Body of pancreas (tissue), 4 donors: ENCODE data around the gene RHBDL1.

Experiments used
- POLR2A ChIP-seq, 3 donors: fragments of 450-650 bp; IDR thresholded peaks; one replicate each; pipeline ENCODE4 v1.6.1; 2016; ENCODE audit warnings: antibody characterized with exemption in 3 of 3, mild to moderate bottlenecking in 2 of 3
- TF ChIP-seq, protein P1 (sequence below), 7 experiments: fragments of 450-650 bp in 4 of 7; fragments of 200-600 bp in 3 of 7; sonication (generic) in 3 of 7; IDR thresholded peaks; one replicate each; pipeline ENCODE4 v1.5.1; 2016 to 2019; ENCODE audit warnings: antibody characterized with exemption in 7 of 7

DNA sequence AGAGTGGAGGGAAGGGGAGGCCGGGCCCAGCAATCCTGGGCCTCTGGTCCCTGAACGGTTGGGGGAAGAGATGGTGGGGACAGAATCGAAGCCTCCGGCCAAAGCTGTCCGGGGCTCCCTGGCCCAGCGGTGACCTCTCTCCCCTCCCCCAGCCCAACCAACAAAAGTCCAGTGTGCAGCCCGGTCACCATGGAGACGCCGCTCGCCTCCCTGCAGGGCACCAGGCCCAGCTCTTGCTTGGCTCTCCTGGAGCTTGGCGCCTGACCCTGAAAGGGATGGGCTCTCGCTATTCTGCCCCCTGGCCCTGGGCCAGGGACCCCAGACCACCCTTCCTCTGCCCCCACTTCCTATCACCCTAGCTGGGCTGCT lies 40.7 kb downstream of the RHBDL1 start:
- TF ChIP-seq, protein P1, sequence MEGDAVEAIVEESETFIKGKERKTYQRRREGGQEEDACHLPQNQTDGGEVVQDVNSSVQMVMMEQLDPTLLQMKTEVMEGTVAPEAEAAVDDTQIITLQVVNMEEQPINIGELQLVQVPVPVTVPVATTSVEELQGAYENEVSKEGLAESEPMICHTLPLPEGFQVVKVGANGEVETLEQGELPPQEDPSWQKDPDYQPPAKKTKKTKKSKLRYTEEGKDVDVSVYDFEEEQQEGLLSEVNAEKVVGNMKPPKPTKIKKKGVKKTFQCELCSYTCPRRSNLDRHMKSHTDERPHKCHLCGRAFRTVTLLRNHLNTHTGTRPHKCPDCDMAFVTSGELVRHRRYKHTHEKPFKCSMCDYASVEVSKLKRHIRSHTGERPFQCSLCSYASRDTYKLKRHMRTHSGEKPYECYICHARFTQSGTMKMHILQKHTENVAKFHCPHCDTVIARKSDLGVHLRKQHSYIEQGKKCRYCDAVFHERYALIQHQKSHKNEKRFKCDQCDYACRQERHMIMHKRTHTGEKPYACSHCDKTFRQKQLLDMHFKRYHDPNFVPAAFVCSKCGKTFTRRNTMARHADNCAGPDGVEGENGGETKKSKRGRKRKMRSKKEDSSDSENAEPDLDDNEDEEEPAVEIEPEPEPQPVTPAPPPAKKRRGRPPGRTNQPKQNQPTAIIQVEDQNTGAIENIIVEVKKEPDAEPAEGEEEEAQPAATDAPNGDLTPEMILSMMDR (IDR thresholded peaks at IDR 0.05): no peak
- TF ChIP-seq POLR2A (IDR thresholded peaks at IDR 0.05): peak in 2 of 3 donors; percentile 12 to 16
